ENCODE results near the gene RUNX3.

Gene RUNX3

DNA sequence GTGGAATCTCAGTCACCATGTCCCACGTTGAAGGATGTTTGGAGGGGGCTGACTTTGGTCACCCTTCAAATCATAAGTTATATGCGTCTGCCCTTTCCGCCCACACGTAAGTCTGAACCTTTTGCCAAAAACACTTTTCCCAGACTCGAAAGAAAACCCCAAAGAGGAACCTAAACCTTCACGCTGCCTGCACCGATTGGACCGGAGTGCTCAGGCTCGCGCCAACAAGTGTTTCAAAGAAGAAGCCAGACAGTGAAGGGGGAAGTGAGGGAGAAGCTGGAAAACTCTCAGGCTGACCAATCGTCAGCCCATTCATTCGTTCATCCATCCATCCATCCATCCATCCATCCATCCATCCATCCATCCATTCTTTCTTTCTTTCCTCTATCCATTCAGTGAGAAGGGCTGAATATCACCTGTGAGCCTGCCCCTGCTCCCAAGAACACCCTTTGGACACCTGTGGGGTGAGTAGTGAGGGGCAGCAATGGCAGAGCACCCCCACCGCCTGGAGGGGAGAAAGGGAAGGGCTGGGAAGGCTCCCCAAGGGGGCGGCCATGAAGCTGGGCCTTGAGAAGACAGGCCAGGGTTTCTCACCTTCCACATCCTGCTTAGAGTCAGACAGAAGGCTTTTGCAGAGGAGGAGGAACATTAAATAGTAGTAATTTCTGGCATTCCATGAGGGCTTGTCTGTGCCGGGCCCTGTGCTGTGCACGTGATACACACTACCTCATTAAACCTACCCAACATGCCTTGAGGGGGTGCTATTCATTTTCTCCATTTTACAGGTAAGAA is 27.1 kb upstream of the RUNX3 start:
- TF ChIP-seq ZNF221 (tag by site-specific recombination; IDR thresholded peaks at IDR 0.05; ENCODE audit: borderline replicate concordance), result no peak
- TF ChIP-seq ZNF366 (tag by site-specific recombination; conservative IDR thresholded peaks at IDR 0.05), result peak; percentile 92
- TF ChIP-seq ZNF549 (tag by site-specific recombination; IDR thresholded peaks at IDR 0.05), result no peak
- TF ChIP-seq ZBTB17 (tag by site-specific recombination; IDR thresholded peaks at IDR 0.05), result peak; percentile 72
- Histone ChIP-seq H3K36me3 (ENCODE audit: control insufficient read depth in 2 of 2, insufficient read depth in 1 of 2, low read length in 2 of 2) (no peaks in the 10 kb centered on the region), H3K4me1 (ENCODE audit: control insufficient read depth, insufficient read depth, low read length) (no peaks in the 10 kb centered on the region), H3K4me3 (ENCODE audit: low read depth, low read length) (no peak overlapping the region), H3K27ac (ENCODE audit: extremely low read depth, low read depth, low read length) (no peak overlapping the region), H3K9me3 (ENCODE audit: control insufficient read depth, insufficient read depth, low read depth, low read length) (no peaks in the 10 kb centered on the region)
- ChIA-PET CTCF (no interaction called here), POLR2A (no interaction called here)

GRCh38 chr1:24955779-24956365 is 25.8 kb upstream of the RUNX3 start:
- POLR2A ChIA-PET, result no interaction called here
- CTCF ChIA-PET, result interaction anchor here (0.5 kb wide), 2 partner anchors 125 to 132 kb away, joined by 3 read pairs; no protein-coding TSS in a partner anchor
- TF ChIP-seq, protein P1, sequence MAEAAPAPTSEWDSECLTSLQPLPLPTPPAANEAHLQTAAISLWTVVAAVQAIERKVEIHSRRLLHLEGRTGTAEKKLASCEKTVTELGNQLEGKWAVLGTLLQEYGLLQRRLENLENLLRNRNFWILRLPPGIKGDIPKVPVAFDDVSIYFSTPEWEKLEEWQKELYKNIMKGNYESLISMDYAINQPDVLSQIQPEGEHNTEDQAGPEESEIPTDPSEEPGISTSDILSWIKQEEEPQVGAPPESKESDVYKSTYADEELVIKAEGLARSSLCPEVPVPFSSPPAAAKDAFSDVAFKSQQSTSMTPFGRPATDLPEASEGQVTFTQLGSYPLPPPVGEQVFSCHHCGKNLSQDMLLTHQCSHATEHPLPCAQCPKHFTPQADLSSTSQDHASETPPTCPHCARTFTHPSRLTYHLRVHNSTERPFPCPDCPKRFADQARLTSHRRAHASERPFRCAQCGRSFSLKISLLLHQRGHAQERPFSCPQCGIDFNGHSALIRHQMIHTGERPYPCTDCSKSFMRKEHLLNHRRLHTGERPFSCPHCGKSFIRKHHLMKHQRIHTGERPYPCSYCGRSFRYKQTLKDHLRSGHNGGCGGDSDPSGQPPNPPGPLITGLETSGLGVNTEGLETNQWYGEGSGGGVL (tag by site-specific recombination; IDR thresholded peaks at IDR 0.05), result no peak
- peak; percentile 65; the same call in 1 of the 2 replicates for TF ChIP-seq ZNF792 (tag by site-specific recombination; IDR thresholded peaks at IDR 0.05)
- TF ChIP-seq ZNF664 (tag by site-specific recombination; IDR thresholded peaks at IDR 0.05), result peak; percentile 57; the same call in 1 of the 2 replicates
- TF ChIP-seq ZNF629 (tag by site-specific recombination; IDR thresholded peaks at IDR 0.05), result no peak

GRCh38 chr1:24955161-24955560 is 25.1 kb upstream of the RUNX3 start:
- CTCF ChIA-PET, result interaction anchor here (0.5 kb wide), 1 partner anchor 132 kb away, joined by 3 read pairs; no protein-coding TSS in a partner anchor
- POLR2A ChIA-PET, result no interaction called here
- Histone ChIP-seq H3K9me3 (ENCODE audit: control insufficient read depth, insufficient read depth, low read depth, low read length) (no peaks in the 10 kb centered on the region), H3K27ac (ENCODE audit: extremely low read depth, low read depth, low read length) (no peak overlapping the region), H3K4me1 (ENCODE audit: control insufficient read depth, insufficient read depth, low read length) (no peaks in the 10 kb centered on the region), H3K4me3 (ENCODE audit: low read depth, low read length) (no peak overlapping the region), H3K36me3 (ENCODE audit: control insufficient read depth in 2 of 2, insufficient read depth in 1 of 2, low read length in 2 of 2) (no peaks in the 10 kb centered on the region)
- TF ChIP-seq ZFP69B (tag by site-specific recombination; IDR thresholded peaks at IDR 0.05) (no peak), KLF1 (tag by site-specific recombination; IDR thresholded peaks at IDR 0.05) (no peak), ZBTB6 (tag by site-specific recombination; IDR thresholded peaks at IDR 0.05) (no peak), ZNF23 (tag by site-specific recombination; IDR thresholded peaks at IDR 0.05; ENCODE audit: borderline replicate concordance) (no peak), ZNF514 (tag by site-specific recombination; IDR thresholded peaks at IDR 0.05) (no peak), ZNF544 (tag by site-specific recombination; IDR thresholded peaks at IDR 0.05) (no peak), ZNF658 (tag by site-specific recombination; IDR thresholded peaks at IDR 0.05) (no peak), SP7 (tag by site-specific recombination; IDR thresholded peaks at IDR 0.05) (no peak)

More at GRCh38 chr1:24955779-24956365, 25.8 kb upstream of the RUNX3 start:
- no peaks in the 10 kb centered on the region for H3K36me3 ChIP-seq (ENCODE audit: control insufficient read depth in 2 of 2, insufficient read depth in 1 of 2, low read length in 2 of 2)
- no peak overlapping the region for H3K27ac ChIP-seq (ENCODE audit: extremely low read depth, low read depth, low read length)
- no peaks in the 10 kb centered on the region for H3K9me3 ChIP-seq (ENCODE audit: control insufficient read depth, insufficient read depth, low read depth, low read length)
- no peaks in the 10 kb centered on the region for H3K4me1 ChIP-seq (ENCODE audit: control insufficient read depth, insufficient read depth, low read length)
- H3K4me3 ChIP-seq (ENCODE audit: low read depth, low read length), result no peak overlapping the region

All from HEK293 (cell line).